H1 (cell line): ENCODE measurements around the gene SLC22A31. TPM values are rescaled to one million over a fixed set of nuclear protein-coding genes. Genes with fewer than 3 reads are reported as not detected.

Source experiments
- CBX5 ChIP-seq: fragments of 300-800, 300-1000 bp; sonication (generic); IDR thresholded peaks from 2 replicates; pipeline ENCODE4 v1.7.1; 2016; ENCODE audit warnings: antibody characterized with exemption, low read length, low read depth
- EGR1 ChIP-seq: IDR thresholded peaks from 2 replicates; pipeline ENCODE4 v1.6.1; 2011; ENCODE audit warnings: low read depth, low read length, borderline replicate concordance
- KDM4A ChIP-seq: IDR thresholded peaks from one replicate; pipeline ENCODE4 v1.7.1; 2012; ENCODE audit warnings: low read depth, mild to moderate bottlenecking, moderate library complexity, low read length, inconsistent platforms; ENCODE audit not compliant: severe bottlenecking
- SIX5 ChIP-seq: IDR thresholded peaks from 2 replicates; pipeline ENCODE4 v1.6.1; 2011; ENCODE audit warnings: mild to moderate bottlenecking, low read depth, low read length
- SP2 ChIP-seq: IDR thresholded peaks from 2 replicates; pipeline ENCODE4 v1.6.1; 2012; ENCODE audit warnings: mild to moderate bottlenecking, low read length, inconsistent platforms
- SRF ChIP-seq: IDR thresholded peaks from 2 replicates; pipeline ENCODE4 v1.6.1; 2011; ENCODE audit warnings: mild to moderate bottlenecking, low read depth, low read length, moderate library complexity
- polyA plus RNA-seq, 7 experiments: library from polyadenylated mRNA; depleted of rRNA in 3 of 7; stranded (reverse) in 5 of 7; unstranded in 2 of 7; fragments of >200 nt in 5 of 7; fragments of 200-250 nt in 2 of 7; gene quantifications; 1 replicate in 5 of 7; 2 replicates in 1 of 7; 4 replicates in 1 of 7; pipeline versions ENCODE4 v1.2.1 to v1.2.3, GENCODE V29; 2011 to 2013; ENCODE audit warnings: missing spikeins in 2 of 7, mixed read lengths in 2 of 7
- total RNA-seq: library from RNA; stranded (reverse); fragmentation: NEBNext Ultra II Directional; extraction: Animal tissue kit (Norgen Biotek cat#: 25700); gene quantifications from 2 replicates; pipeline ENCODE4 v1.2.1, GENCODE V29; 2021
- TF ChIP-seq, protein P1 (sequence below): IDR thresholded peaks from 2 replicates; pipeline ENCODE4 v1.6.1; 2011; ENCODE audit warnings: low read length, improper control_type of control experiment

Gene SLC22A31
- total and polyA plus RNA-seq, 2 of the 8 experiments (the other 6 are each of a cell fraction or from before 2014, with no cell fraction given) = 7.7 to 10.6 TPM

DNA sequence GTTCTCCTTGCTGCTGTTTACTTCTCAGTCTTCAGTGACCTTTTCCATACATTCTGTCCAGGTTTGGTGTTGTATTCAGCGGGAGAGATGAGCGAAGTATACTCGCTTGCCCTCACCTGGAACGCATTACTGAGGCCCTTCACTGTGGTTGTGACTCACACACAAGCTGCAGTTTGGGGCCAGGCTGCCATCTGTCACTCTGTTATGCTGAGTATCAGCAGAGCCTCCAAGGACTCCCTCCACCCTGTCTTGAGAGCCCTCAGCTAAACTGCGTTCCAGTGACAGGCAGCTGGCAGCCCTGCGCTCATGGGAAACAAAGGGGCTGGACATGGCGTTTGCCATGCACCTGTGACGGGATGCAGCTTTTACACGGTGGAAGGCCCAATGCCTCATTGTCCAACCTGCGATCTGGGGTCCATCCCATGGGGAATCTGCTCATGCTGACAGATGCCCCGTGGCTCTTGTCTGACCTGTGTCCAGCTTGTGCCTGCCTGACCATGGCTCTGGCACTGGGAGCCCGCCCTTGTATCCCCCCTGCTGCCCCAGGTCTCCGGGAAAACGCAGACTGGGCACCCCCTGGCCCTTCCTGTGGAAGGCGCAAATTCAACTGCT lies 10.7 kb upstream of the SLC22A31 start (continued):
- TF ChIP-seq, protein P1, sequence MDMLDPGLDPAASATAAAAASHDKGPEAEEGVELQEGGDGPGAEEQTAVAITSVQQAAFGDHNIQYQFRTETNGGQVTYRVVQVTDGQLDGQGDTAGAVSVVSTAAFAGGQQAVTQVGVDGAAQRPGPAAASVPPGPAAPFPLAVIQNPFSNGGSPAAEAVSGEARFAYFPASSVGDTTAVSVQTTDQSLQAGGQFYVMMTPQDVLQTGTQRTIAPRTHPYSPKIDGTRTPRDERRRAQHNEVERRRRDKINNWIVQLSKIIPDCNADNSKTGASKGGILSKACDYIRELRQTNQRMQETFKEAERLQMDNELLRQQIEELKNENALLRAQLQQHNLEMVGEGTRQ = no peak
- TF ChIP-seq SRF (no peak), SIX5 (no peak), KDM4A (no peak), EGR1 (no peak), SP2 (no peak), CBX5 (no peak)
- TF ChIP-seq, all 59 proteins: peak for 0
